ENCODE measurements around the gene S100B.

Gene S100B

DNA sequence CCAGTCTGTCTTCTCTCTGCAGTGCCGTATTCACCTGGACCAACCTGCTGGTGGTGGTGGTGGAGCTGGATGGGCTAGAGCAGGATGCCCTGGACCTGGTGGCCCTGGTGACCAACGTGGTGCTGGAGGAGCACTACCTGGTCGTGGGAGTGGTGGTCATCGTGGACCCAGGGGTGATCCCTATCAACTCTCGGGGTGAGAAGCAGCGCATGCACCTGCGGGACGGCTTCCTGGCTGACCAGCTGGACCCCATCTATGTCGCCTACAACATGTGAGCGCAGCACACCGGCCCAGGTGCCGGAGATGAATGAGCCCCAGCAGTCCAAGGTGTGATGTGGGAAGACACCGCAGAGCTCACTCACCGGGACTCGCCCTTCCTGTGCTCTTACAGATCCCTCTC lies 37.5 kb downstream of the S100B start:
- no peaks in the 10 kb centered on the region for H3K79me2 ChIP-seq (ENCODE audit: insufficient read depth, low read depth)
- H3K27me3 ChIP-seq (ENCODE audit: insufficient read depth, low read depth) = no peaks in the 10 kb centered on the region
- no peak overlapping the region for H2AFZ ChIP-seq (ENCODE audit: low read depth)
- no peaks in the 10 kb centered on the region for H4K20me1 ChIP-seq (ENCODE audit: insufficient read depth)
- no peaks in the 10 kb centered on the region for H3K36me3 ChIP-seq (ENCODE audit: insufficient read depth)
- no peak for TF ChIP-seq CTCF (conservative IDR thresholded peaks at IDR 0.05; ENCODE audit: low read depth, low read length)
- no peaks in the 10 kb centered on the region for H3K4me1 ChIP-seq (ENCODE audit: low read depth, poor library complexity, severe bottlenecking)
- no peak overlapping the region for H3K4me2 ChIP-seq
- no peak overlapping the region for H3K4me3 ChIP-seq (IDR thresholded peaks at IDR 0.05; ENCODE audit: insufficient read depth, low read depth, low read length)
- no peak overlapping the region for H3K9ac ChIP-seq
- no peak overlapping the region for H3K27ac ChIP-seq

DNA sequence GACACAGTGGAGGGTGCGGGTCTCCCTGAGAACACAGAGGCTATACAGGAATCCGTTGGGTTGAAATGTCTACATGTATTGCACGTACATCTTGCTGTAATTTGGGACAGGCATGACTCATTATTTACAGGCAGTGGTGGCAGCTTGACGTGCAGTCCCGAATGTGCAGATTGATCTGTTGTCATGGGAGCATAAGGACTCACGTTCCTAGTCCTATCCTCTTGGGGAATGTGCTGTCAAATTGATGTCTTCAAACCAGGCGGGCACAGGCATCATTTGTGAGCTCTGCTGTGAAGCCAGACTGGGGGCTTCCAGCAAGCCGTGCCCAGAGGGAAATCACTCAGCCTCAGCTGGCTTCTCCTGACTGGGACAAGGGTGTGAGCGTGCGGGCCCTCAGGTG lies 40.5 kb downstream of the S100B start:
- Histone ChIP-seq H2AFZ (ENCODE audit: low read depth) (no peak overlapping the region), H3K4me3 (IDR thresholded peaks at IDR 0.05; ENCODE audit: insufficient read depth, low read depth, low read length) (no peak overlapping the region), H3K4me1 (ENCODE audit: low read depth, poor library complexity, severe bottlenecking) (no peaks in the 10 kb centered on the region), H3K79me2 (ENCODE audit: insufficient read depth, low read depth) (no peaks in the 10 kb centered on the region), H3K27ac (no peak overlapping the region), H3K4me2 (no peak overlapping the region), H3K27me3 (ENCODE audit: insufficient read depth, low read depth) (no peaks in the 10 kb centered on the region), H3K9ac (no peak overlapping the region), H3K36me3 (ENCODE audit: insufficient read depth) (no peaks in the 10 kb centered on the region; the same call in 1 of the 2 replicates), H4K20me1 (ENCODE audit: insufficient read depth) (no peaks in the 10 kb centered on the region)
- TF ChIP-seq CTCF (conservative IDR thresholded peaks at IDR 0.05; ENCODE audit: low read depth, low read length) = no peak

DNA sequence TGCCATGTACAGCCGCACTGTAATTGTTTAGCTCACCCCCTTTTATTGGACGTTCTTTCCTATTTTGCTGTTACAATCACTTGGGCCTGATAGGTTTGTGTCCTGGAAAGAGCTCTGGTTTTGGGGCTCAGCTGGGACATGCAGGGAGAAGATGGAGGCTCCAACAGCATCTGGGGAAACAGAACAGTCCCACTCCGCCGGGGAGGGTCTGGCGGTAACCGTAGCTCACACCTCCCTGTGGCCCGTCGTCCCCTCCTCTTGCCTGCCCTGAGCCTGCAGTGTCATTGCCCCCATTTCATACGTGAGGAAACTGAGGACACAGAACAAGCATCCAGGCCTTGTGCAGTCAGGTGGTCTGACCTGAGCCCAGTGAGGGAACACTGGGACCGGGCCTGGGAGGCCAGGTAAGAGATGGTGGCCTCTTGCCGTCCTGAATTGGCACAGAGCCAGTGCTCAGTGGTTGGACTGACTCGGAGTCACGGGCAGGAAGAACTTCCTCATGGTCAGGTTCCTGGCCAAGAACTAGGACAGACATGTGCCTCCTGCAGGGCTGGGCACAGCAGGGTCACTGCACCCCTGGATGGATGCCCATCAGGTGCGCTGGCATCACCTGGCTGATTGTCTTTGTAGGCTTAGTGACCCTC lies 41.8 kb downstream of the S100B start:
- H2AFZ ChIP-seq (ENCODE audit: low read depth) = no peak overlapping the region
- H3K9ac ChIP-seq = no peak overlapping the region
- H3K36me3 ChIP-seq (ENCODE audit: insufficient read depth) = no peaks in the 10 kb centered on the region; the same call in 1 of the 2 replicates
- no peaks in the 10 kb centered on the region for H4K20me1 ChIP-seq (ENCODE audit: insufficient read depth)
- H3K4me1 ChIP-seq (ENCODE audit: low read depth, poor library complexity, severe bottlenecking) = no peaks in the 10 kb centered on the region
- H3K27ac ChIP-seq = no peak overlapping the region
- H3K79me2 ChIP-seq (ENCODE audit: insufficient read depth, low read depth) = no peaks in the 10 kb centered on the region
- no peak for TF ChIP-seq CTCF (conservative IDR thresholded peaks at IDR 0.05; ENCODE audit: low read depth, low read length)
- no peak overlapping the region for H3K4me2 ChIP-seq
- no peaks in the 10 kb centered on the region for H3K27me3 ChIP-seq (ENCODE audit: insufficient read depth, low read depth)
- H3K4me3 ChIP-seq (IDR thresholded peaks at IDR 0.05; ENCODE audit: insufficient read depth, low read depth, low read length) = no peak overlapping the region

DNA sequence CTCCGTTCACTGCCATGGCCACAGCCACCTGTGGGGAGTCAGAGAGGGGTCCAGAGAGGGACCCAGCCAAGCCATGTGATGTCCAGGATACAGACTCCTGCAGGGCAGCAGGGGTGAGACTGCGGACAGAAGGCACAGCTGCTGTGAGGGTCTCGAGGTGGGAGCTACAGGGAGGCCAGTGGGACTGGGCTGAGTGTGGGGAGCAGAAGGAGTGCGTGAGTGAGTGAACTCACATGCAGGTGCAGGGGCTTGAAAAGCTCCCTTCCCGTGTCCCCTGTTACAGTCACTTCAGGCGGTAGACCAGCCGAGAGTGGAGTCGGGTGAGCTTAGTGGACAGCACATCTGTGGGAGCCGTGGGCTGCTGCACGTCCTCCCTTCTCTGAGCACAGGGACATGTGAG lies 42.4 kb downstream of the S100B start:
- H3K4me3 ChIP-seq (IDR thresholded peaks at IDR 0.05; ENCODE audit: insufficient read depth, low read depth, low read length) = no peak overlapping the region
- no peaks in the 10 kb centered on the region; the same call in 1 of the 2 replicates for H3K36me3 ChIP-seq (ENCODE audit: insufficient read depth)
- no peak overlapping the region for H3K9ac ChIP-seq
- no peak overlapping the region for H3K27ac ChIP-seq
- H2AFZ ChIP-seq (ENCODE audit: low read depth) = no peak overlapping the region
- no peak overlapping the region for H3K4me2 ChIP-seq
- H4K20me1 ChIP-seq (ENCODE audit: insufficient read depth) = no peaks in the 10 kb centered on the region
- TF ChIP-seq CTCF (conservative IDR thresholded peaks at IDR 0.05; ENCODE audit: low read depth, low read length) = no peak
- no peaks in the 10 kb centered on the region for H3K4me1 ChIP-seq (ENCODE audit: low read depth, poor library complexity, severe bottlenecking)
- H3K27me3 ChIP-seq (ENCODE audit: insufficient read depth, low read depth) = no peaks in the 10 kb centered on the region
- no peaks in the 10 kb centered on the region for H3K79me2 ChIP-seq (ENCODE audit: insufficient read depth, low read depth)
